ENCODE measurements around the gene NDUFC2. TPM values are rescaled to one million over a fixed set of nuclear protein-coding genes. Genes with fewer than 3 reads are reported as not detected.

The NDUFC2 gene
- total and polyA plus RNA-seq, 11 donors, result 164 to 351 (median 258) TPM

DNA sequence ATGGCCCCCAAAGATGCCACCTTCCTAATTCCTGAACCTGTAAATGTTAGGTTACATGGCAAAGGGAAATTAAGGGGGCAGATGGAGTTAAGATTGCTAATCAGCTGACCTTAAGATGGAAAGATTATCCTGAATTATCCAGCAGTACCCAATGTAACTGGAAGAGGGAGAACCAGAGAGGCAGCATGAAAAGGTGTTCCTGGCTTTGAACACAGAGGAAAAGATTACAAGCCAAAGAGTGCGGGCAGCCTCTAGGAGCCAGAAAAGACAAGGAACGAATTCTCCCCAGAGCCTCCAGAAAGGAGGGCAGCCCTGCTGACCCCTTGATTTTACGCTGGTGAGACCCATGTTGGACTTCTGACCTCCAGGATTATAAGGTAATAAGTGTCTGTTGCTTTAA, 31.1 kb downstream of the NDUFC2 start:
- no peak overlapping the region for H3K4me3 ChIP-seq
- WGBS, 4 donors, result 85 to 95% (median 90%) methylated on average over 3 of the region's 3 CpGs
- intact Hi-C loops (cut with DNase I), result loop anchor here in 3 of 10 donors (5.0 to 10.0 kb wide), 3 partner anchors 46 to 54 kb away; partner anchors contain the start of gene INTS4 (in 1 of the 3)

GRCh38 chr11:78046486-78046854, 33.2 kb downstream of the NDUFC2 start:
- peak overlapping the region in 4 of 12 donors; percentile 15 to 76 (median 64) for H3K27ac ChIP-seq
- H3K27me3 ChIP-seq, result no peaks in the 10 kb centered on the region
- intact Hi-C loops (cut with DNase I), result loop anchor here in 3 of 10 donors (5.0 to 10.0 kb wide), 3 partner anchors 44 to 52 kb away; partner anchors contain the start of gene INTS4 (in 1 of the 3)
- H3K36me3 ChIP-seq, result no peaks in the 10 kb centered on the region
- peaks cover 0 to 13% (median 6%) of the 10 kb centered on the region in 12 donors for H3K4me1 ChIP-seq
- ATAC-seq (no peak), DNase-seq (no peak)
- H3K9me3 ChIP-seq, result no peaks in the 10 kb centered on the region
- WGBS, 4 donors, result 26 to 32% (median 28%) methylated on average over 6 of the region's 6 CpGs
- H3K4me3 ChIP-seq, result peak overlapping the region in 6 of 12 donors; percentile 48 to 61 (median 54)
- TF ChIP-seq POLR2A (IDR thresholded peaks at IDR 0.05) (no peak), CTCF (IDR thresholded peaks at IDR 0.05) (peak in 1 of 12 donors; percentile 30)

More for the DNA sequence above, 31.1 kb downstream of the NDUFC2 start:
- ATAC-seq, result no peak
- Histone ChIP-seq H3K27me3 (no peaks in the 10 kb centered on the region), H3K4me1 (peaks cover 0 to 16% (median 6%) of the 10 kb centered on the region in 12 donors), H3K9me3 (no peaks in the 10 kb centered on the region), H3K36me3 (no peaks in the 10 kb centered on the region), H3K27ac (no peak overlapping the region)
- TF ChIP-seq CTCF (IDR thresholded peaks at IDR 0.05), result no peak
- no peak for TF ChIP-seq POLR2A (IDR thresholded peaks at IDR 0.05)
- no peak for DNase-seq

GRCh38 chr11:78045851-78046485, 33.7 kb downstream of the NDUFC2 start:
- DNase-seq (peak; percentile 77 to 92 (median 85)), ATAC-seq (peak; percentile 70 to 95 (median 88))
- peak overlapping the region in 8 of 12 donors; percentile 15 to 76 (median 52) for H3K27ac ChIP-seq
- no peaks in the 10 kb centered on the region for H3K36me3 ChIP-seq
- peak overlapping the region; percentile 27 to 64 (median 54) for H3K4me3 ChIP-seq
- H3K4me1 ChIP-seq, result peaks cover 0 to 13% (median 6%) of the 10 kb centered on the region in 12 donors
- WGBS, 4 donors, result 2 to 6% (median 4%) methylated on average over 13 to 28 of the region's 28 CpGs
- TF ChIP-seq CTCF (IDR thresholded peaks at IDR 0.05), result peak; percentile 97 to 100 (median 99)
- TF ChIP-seq POLR2A (IDR thresholded peaks at IDR 0.05), result no peak
- intact Hi-C loops (cut with DNase I), result loop anchor here in 3 of 10 donors (5.0 to 10.0 kb wide), 3 partner anchors 44 to 51 kb away; partner anchors contain the start of gene INTS4 (in 1 of the 3)
- H3K27me3 ChIP-seq, result no peaks in the 10 kb centered on the region
- no peaks in the 10 kb centered on the region for H3K9me3 ChIP-seq

- TF ChIP-seq CTCF (IDR thresholded peaks at IDR 0.05) (no peak), POLR2A (IDR thresholded peaks at IDR 0.05) (no peak)
- H3K27me3 ChIP-seq, result no peaks in the 10 kb centered on the region
- H3K27ac ChIP-seq, result no peak overlapping the region
- H3K9me3 ChIP-seq, result no peaks in the 10 kb centered on the region
- no peaks in the 10 kb centered on the region for H3K36me3 ChIP-seq
- DNase-seq, result no peak
- no peak for ATAC-seq
- peaks cover 0 to 24% (median 11%) of the 10 kb centered on the region in 12 donors for H3K4me1 ChIP-seq
- no peak overlapping the region for H3K4me3 ChIP-seq
- 82 to 91% (median 87%) methylated on average over 5 of the region's 5 CpGs for WGBS, 4 donors
- intact Hi-C loops (cut with DNase I), result loop anchor here in 4 of 10 donors (5.0 to 10.0 kb wide), 3 partner anchors 42 to 50 kb away; partner anchors contain the start of gene INTS4 (in 1 of the 4)
Measured at GRCh38 chr11:78044706-78045105, 35.0 kb downstream of the NDUFC2 start.
